IPS-NIHi7 (cell line): ENCODE results near the gene TRAT1.

Experiments used
- DNase-seq: peaks from one replicate; pipeline ENCODE4 v3.0.0; 2012; ENCODE audit warnings: mixed read lengths; ENCODE audit errors: extremely low spot score

Gene TRAT1

DNA sequence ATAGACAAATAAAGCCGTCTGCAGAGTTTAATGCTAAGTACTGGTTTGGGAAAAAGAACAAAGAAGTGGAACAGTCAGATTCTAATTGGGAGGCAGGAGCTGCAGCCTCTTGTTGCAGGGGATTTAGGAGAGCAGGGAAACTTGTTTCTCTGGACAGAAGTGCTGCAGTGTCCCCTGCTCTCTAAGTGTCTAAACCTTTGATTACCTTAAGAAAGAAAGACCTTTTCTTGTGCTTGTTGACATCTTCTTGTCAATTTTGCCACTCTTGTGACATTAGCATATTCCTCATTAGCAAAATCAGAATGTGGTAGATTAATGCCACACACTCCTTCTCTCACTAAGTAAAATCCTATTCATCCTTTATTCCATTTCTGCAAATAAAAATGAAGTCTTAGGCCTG lies 38.8 kb downstream of the TRAT1 start:
- DNase-seq, result no peak

DNA sequence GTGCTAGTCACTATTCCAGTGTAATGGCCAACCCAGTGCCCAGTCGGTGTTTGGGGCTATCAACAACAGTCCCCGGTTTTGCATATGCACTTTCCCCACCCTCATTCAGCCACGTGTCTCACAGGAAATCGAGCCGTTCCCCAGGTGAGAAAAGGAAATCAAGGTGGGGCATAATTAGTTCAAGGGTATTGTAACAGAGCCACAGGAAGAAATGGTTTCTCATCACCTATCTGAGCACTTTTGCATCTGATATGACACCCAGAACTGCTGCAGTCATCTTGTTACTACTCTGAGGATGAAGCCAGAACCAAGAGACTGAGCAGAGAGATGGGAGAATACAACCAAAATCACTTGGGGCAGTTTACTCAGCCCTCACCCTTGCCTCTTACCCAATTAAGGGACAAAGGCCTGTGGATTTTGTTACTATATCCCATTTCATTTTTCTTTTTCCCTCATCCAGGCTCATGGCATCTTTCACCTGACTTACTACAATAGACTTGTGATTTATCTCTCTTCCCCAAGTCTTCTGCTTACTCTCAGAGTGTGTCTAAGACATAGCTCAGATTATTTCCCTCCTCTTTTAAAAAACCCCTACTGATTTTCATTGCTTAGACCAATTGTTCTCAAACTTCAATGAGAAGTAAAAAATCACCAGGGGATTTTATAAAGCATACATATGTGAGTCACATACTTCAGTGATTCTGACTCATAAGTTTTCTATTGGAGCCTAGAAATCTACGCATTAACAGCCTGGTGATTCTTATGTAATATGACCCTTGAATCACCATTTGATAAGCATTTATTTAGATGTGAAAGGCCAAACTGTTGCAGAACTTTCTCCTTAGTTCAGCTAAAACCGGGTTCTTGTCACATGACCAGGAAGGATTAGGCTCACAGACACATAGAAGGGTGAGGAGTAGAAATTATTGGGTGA lies 40.5 kb downstream of the TRAT1 start:
- no peak for DNase-seq

- no peak for DNase-seq
Observed at GRCh38 chr3:108863799-108864135, 41.2 kb downstream of the TRAT1 start.

- DNase-seq, result no peak
Observed at GRCh38 chr3:108877901-108878300, 55.3 kb downstream of the TRAT1 start.

GRCh38 chr3:108879915-108880314 lies 57.3 kb downstream of the TRAT1 start:
- peak; percentile 22 for DNase-seq

DNA sequence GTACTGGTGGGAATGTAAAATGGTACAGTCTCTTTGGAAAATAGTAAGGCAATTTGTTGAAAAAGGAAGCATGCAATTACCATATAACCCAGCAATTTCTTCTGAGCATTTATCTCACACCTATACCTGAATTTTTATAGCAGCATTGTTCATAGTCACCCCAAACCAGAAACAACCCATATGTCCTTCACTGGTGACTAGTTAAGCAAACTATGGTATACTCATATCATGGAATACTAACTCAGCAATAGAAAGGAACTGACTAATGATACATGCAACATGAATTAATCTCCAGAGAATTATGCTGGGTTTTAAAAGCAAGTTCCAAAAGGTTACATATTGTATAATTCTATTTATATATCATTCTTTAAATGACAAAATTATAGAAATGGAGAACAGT lies 60.2 kb downstream of the TRAT1 start:
- DNase-seq, result no peak

DNA sequence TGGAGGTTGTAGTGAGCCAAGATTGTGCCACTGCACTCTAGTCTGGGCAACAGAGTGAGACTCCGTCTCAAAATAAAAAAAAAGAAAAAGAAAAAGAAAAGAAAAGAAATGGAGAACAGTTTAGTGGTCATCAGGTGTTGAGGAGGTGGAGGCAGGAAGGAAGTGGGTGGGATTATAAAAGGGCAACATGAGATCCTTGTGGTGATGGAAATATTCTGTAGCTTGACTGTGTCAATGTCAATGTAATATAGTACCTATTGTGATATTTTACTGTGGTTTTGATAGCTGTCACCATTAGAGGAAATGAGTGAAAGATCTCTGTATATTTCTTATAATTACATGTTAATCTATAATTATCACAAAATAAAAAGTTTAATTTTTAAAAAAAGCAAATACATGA lies 60.8 kb downstream of the TRAT1 start:
- DNase-seq, result no peak

DNA sequence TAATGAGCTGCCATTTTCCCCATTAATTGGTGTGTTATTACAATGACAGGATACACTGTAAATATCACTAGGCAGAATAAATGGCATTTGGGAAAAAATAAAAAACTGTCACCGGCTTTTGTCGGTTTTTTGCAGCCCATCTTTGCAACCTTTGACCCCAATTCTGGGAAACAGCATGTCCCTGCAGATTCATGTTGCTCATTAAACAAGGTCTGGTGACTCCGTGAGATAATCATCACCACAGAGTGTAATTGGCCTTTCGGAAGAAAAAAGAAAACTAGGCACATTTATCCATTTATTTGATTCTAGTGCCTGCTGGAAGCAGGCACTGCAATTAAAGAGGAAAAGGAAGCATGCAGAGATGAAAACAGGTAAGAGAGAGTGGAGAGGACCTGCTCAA lies 64.5 kb downstream of the TRAT1 start:
- no peak for DNase-seq

- no peak for DNase-seq
Observed at GRCh38 chr3:108887777-108888176, 65.2 kb downstream of the TRAT1 start.

DNA sequence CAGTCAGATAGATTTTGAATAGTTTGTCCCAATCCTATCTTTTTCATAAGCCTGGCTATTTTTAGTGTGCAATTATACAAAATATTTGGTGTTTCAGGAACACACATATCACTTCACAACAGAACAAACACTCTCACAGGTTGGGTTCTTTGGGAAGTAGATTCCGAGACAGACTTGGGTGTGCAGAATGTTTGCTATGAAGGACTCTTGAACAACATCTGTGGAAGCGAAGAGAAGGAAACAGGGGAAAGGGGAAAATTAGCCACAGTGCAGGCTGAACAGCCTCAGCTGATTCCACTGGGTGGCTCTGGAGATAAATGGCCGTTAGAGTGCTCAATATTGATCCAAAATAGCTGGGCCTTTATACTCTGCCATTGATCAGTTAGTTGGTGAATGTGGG lies 69.2 kb downstream of the TRAT1 start:
- no peak for DNase-seq

GRCh38 chr3:108894981-108895380 lies 72.4 kb downstream of the TRAT1 start:
- no peak for DNase-seq

DNA sequence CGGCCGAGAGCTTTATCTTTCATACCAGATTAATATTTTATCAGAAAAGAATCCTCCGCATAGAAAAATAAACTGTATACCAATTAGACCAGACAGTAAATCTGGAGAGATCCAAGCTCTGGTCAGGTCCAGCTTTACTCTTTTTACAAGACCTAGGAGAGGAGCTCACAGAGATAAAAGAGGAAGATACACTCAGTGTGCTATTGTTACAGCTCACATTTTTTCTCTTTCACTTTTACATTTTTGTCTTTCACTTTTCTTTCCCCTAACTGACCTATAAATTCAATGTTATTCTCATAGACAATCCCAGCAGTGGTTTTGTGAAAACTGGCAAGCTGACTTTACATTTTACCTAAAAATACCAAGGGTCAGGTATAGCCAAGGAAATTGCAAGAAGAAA lies 75.3 kb downstream of the TRAT1 start:
- no peak for DNase-seq

DNA sequence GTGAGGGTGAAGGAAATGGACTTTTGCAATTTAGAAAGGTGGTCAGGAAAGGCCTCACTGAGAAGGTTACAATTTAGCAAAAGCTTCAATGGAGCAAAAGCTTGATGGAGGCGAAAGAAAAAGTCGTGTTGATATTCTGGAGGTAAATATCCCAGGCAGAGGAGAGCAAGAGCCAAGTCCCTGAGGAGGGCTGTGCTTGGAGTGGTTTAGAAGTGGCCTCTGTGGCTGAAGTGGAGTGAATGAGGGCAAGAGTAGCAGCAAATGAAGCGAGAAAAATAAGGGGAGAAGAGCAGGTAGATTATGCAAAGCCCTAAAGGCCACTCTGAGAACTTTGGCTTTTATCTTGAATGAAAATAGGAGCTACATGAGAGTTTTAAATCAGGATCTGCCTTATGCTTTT lies 76.9 kb downstream of the TRAT1 start:
- no peak for DNase-seq
